Neural cell (in vitro differentiated cells): Measurements from ENCODE around the gene ME3. TPM values are rescaled to one million over a fixed set of nuclear protein-coding genes. Genes with fewer than 3 reads are reported as not detected.

Source experiments
- H2AFZ ChIP-seq: fragments of 200-600, 300-800 bp; sonication (generic), shearing (Covaris generic); 2 replicates; pipeline ENCODE4 v1.6.0; 2014; ENCODE audit warnings: low read depth, mild to moderate bottlenecking, antibody characterized with exemption, low read length, moderate library complexity
- H3F3A ChIP-seq: fragments of 200-600 bp; shearing (Covaris generic); 2 replicates; pipeline ENCODE4 v1.6.1; 2016; ENCODE audit warnings: mild to moderate bottlenecking, moderate library complexity, mixed read lengths, antibody characterized with exemption, low read length; ENCODE audit not compliant: insufficient read depth, poor library complexity, severe bottlenecking
- H3K27ac ChIP-seq: fragments of 200-600, 300-800 bp; sonication (generic), shearing (Covaris generic); 2 replicates; pipeline ENCODE4 v1.5.1; 2014; ENCODE audit warnings: mild to moderate bottlenecking, low read length, moderate library complexity
- H3K27me3 ChIP-seq: fragments of 300-800, 200-600 bp; sonication (generic), shearing (Covaris generic); 2 replicates; pipeline ENCODE4 v1.6.0; 2014; ENCODE audit warnings: mild to moderate bottlenecking, low read depth, low read length, moderate library complexity; ENCODE audit not compliant: insufficient read depth
- H3K36me3 ChIP-seq: fragments of 300-800, 200-600 bp; sonication (generic), shearing (Covaris generic); 2 replicates; pipeline ENCODE4 v1.5.1; 2014; ENCODE audit warnings: mild to moderate bottlenecking, antibody characterized with exemption, low read length, moderate library complexity; ENCODE audit not compliant: insufficient read depth
- H3K4me2 ChIP-seq: fragments of 300-800, 200-600 bp; sonication (generic), shearing (Covaris generic); 2 replicates; pipeline ENCODE4 v1.6.0; 2014; ENCODE audit warnings: mild to moderate bottlenecking, low read length
- H3K4me3 ChIP-seq: fragments of 300-800, 200-600 bp; sonication (generic), shearing (Covaris generic); 2 replicates; pipeline ENCODE4 v1.5.1; 2014; ENCODE audit warnings: mild to moderate bottlenecking, low read length, moderate library complexity
- H3K79me2 ChIP-seq: fragments of 200-600 bp; shearing (Covaris generic); replicated peaks from 2 replicates; pipeline ENCODE4 v1.6.0; 2014; ENCODE audit warnings: mild to moderate bottlenecking, low read length, moderate library complexity; ENCODE audit not compliant: insufficient read depth
- H3K9ac ChIP-seq: fragments of 300-800, 200-600 bp; sonication (generic), shearing (Covaris generic); 2 replicates; pipeline ENCODE4 v1.6.1; 2016; ENCODE audit warnings: mild to moderate bottlenecking, low read length, mixed read lengths
- H3K9me2 ChIP-seq: fragments of 200-600 bp; shearing (Covaris generic); 2 replicates; pipeline ENCODE4 v1.6.1; 2016; ENCODE audit warnings: mild to moderate bottlenecking, low read length, mixed read lengths; ENCODE audit not compliant: insufficient read depth
- H3K9me3 ChIP-seq: fragments of 200-600, 300-800 bp; sonication (generic), shearing (Covaris generic); 2 replicates; pipeline ENCODE4 v1.6.1; 2016; ENCODE audit warnings: mild to moderate bottlenecking, mixed run types, low read length, moderate library complexity, mixed read lengths
- H4K20me1 ChIP-seq: fragments of 200-600 bp; shearing (Covaris generic); 2 replicates; pipeline ENCODE4 v1.6.1; 2016; ENCODE audit warnings: mild to moderate bottlenecking, mixed run types; ENCODE audit not compliant: insufficient read depth
- CTCF ChIP-seq: fragments of 450-650 bp; IDR thresholded peaks from 2 replicates; pipeline ENCODE4 v1.5.1; 2014; ENCODE audit warnings: antibody characterized with exemption, mild to moderate bottlenecking, moderate library complexity; ENCODE audit not compliant: poor library complexity, severe bottlenecking
- EP300 ChIP-seq: fragments of 450-650 bp; conservative IDR thresholded peaks from 2 replicates; pipeline ENCODE4 v1.6.1; 2014; ENCODE audit warnings: antibody characterized with exemption, mild to moderate bottlenecking, moderate library complexity; ENCODE audit not compliant: poor library complexity, severe bottlenecking
- EZH2 ChIP-seq: fragments of 200-600, 300-800 bp; shearing (Covaris generic), sonication (generic); IDR thresholded peaks from 2 replicates; pipeline ENCODE4 v1.6.1; 2014; ENCODE audit warnings: antibody characterized with exemption, low read length, borderline replicate concordance, mild to moderate bottlenecking; ENCODE audit not compliant: insufficient read depth, poor library complexity, severe bottlenecking
- MXI1 ChIP-seq: fragments of 450-650 bp; conservative IDR thresholded peaks from 2 replicates; pipeline ENCODE4 v1.6.1; 2014; ENCODE audit warnings: antibody characterized with exemption, mild to moderate bottlenecking; ENCODE audit not compliant: poor library complexity, severe bottlenecking
- POLR2AphosphoS5 ChIP-seq: IDR thresholded peaks from 2 replicates; pipeline ENCODE4 v1.6.1; 2012
- RAD21 ChIP-seq: fragments of 450-650 bp; conservative IDR thresholded peaks from 2 replicates; pipeline ENCODE4 v1.6.1; 2014; ENCODE audit warnings: antibody characterized with exemption, mild to moderate bottlenecking, moderate library complexity
- REST ChIP-seq: IDR thresholded peaks from 2 replicates; pipeline ENCODE4 v1.6.1; 2012; ENCODE audit warnings: borderline replicate concordance
- SMC3 ChIP-seq: fragments of 450-650 bp; conservative IDR thresholded peaks from 2 replicates; pipeline ENCODE4 v1.6.1; 2014; ENCODE audit warnings: antibody characterized with exemption, mild to moderate bottlenecking, moderate library complexity; ENCODE audit not compliant: poor library complexity
- TAF1 ChIP-seq: IDR thresholded peaks from 2 replicates; pipeline ENCODE4 v1.6.1; 2012; ENCODE audit warnings: low read depth
- polyA plus RNA-seq: library from polyadenylated mRNA; depleted of rRNA; stranded (reverse); fragments of >200 nt; gene quantifications from 2 replicates; pipeline ENCODE4 v1.2.3, GENCODE V29; 2014

Gene ME3
- polyA plus RNA-seq, 1 donor from 2014 or later: 2.1 TPM

GRCh38 chr11:86606836-86607481, 65.5 kb downstream of the ME3 start:
- Histone ChIP-seq H4K20me1 (no peaks in the 10 kb centered on the region), H3K4me2 (no peak overlapping the region), H2AFZ (no peak overlapping the region)

GRCh38 chr11:86606270-86606835, 66.1 kb downstream of the ME3 start:
- H3K4me2 ChIP-seq: no peak overlapping the region
- H3K79me2 ChIP-seq: no peaks in the 10 kb centered on the region
- H3K27me3 ChIP-seq: no peaks in the 10 kb centered on the region
- no peaks in the 10 kb centered on the region for H3F3A ChIP-seq
- no peaks in the 10 kb centered on the region for H4K20me1 ChIP-seq
- no peak overlapping the region for H3K9ac ChIP-seq
- no peak for TF ChIP-seq MXI1
- TF ChIP-seq EP300: no peak
- TF ChIP-seq EZH2: no peak
- no peak for TF ChIP-seq REST
- no peak for TF ChIP-seq SMC3
- no peak overlapping the region for H3K27ac ChIP-seq
- no peak overlapping the region for H3K4me3 ChIP-seq
- H3K9me2 ChIP-seq: no peaks in the 10 kb centered on the region
- H2AFZ ChIP-seq: no peak overlapping the region
- no peaks in the 10 kb centered on the region for H3K9me3 ChIP-seq
- no peaks in the 10 kb centered on the region for H3K36me3 ChIP-seq

More at GRCh38 chr11:86606836-86607481, 65.5 kb downstream of the ME3 start:
- no peak overlapping the region for H3K4me3 ChIP-seq
- no peaks in the 10 kb centered on the region for H3K79me2 ChIP-seq
- H3K36me3 ChIP-seq: no peaks in the 10 kb centered on the region
- no peaks in the 10 kb centered on the region for H3F3A ChIP-seq
- TF ChIP-seq POLR2AphosphoS5: no peak
- no peak for TF ChIP-seq SMC3
- no peak for TF ChIP-seq EZH2
- no peak for TF ChIP-seq RAD21
- TF ChIP-seq EP300: no peak
- no peak for TF ChIP-seq MXI1
- no peak for TF ChIP-seq REST
- TF ChIP-seq CTCF: no peak
- TF ChIP-seq TAF1: no peak
- no peaks in the 10 kb centered on the region for H3K27me3 ChIP-seq
- no peaks in the 10 kb centered on the region for H3K9me3 ChIP-seq
- H3K9me2 ChIP-seq: no peaks in the 10 kb centered on the region
- H3K9ac ChIP-seq: no peak overlapping the region
- H3K27ac ChIP-seq: no peak overlapping the region
